ENCODE measurements around the gene STXBP1. TPM values are rescaled to one million over a fixed set of nuclear protein-coding genes. Genes with fewer than 3 reads are reported as not detected.

The STXBP1 gene
- total and polyA plus RNA-seq, 2 experiments from 2014 or later = 48.6 to 50.4 TPM

- TF ChIP-seq ZNF331 (CRISPR knock-in tag; IDR thresholded peaks at IDR 0.05; ENCODE audit: low read depth) = no peak
- 0 out of 2 replicates have a peak, but pooled peaks have one; percentile 3 for TF ChIP-seq ETS1 (IDR thresholded peaks at IDR 0.05)
Measured at GRCh38 chr9:127586537-127586936, 25.5 kb upstream of the STXBP1 start (continued).

- H3K4me1 ChIP-seq (ENCODE audit: insufficient read depth) = no peaks in the 10 kb centered on the region; the same call in 1 of the 2 replicates
- no peak overlapping the region for H3K4me3 ChIP-seq
- ATAC-seq (no peak), DNase-seq (ENCODE audit: low spot score) (no peak)
- Mint-ChIP-seq H3K4me1 (peaks cover 14% of the 10 kb centered on the region), H3K36me3 (ENCODE audit: low read depth) (no peaks in the 10 kb centered on the region), H3K27ac (no peak overlapping the region), H3K27me3 (ENCODE audit: insufficient read depth, low read depth, poor library complexity) (peaks cover 20% of the 10 kb centered on the region), H3K4me3 (no peak overlapping the region), H3K9me3 (no peaks in the 10 kb centered on the region)
- no peaks in the 10 kb centered on the region for H3F3A ChIP-seq (replicated peaks; ENCODE audit: low read depth)
- no peaks in the 10 kb centered on the region for H3K27me3 ChIP-seq (ENCODE audit: insufficient read depth)
- H2AFZ ChIP-seq = no peak overlapping the region
- H4K20me1 ChIP-seq (replicated peaks; ENCODE audit: insufficient read depth) = no peaks in the 10 kb centered on the region
- no peak overlapping the region for H3K27ac ChIP-seq (ENCODE audit: low read depth)
- no peaks in the 10 kb centered on the region for H3K36me3 ChIP-seq (ENCODE audit: insufficient read depth)
- H3K9me2 ChIP-seq (ENCODE audit: insufficient read depth) = no peaks in the 10 kb centered on the region
- H3K79me2 ChIP-seq (replicated peaks; ENCODE audit: insufficient read depth) = no peaks in the 10 kb centered on the region
- H3K4me2 ChIP-seq = no peak overlapping the region
- TF ChIP-seq STAT1 (IDR thresholded peaks at IDR 0.05; ENCODE audit: unreplicated experiment) (no peak), ZNF114 (CRISPR knock-in tag; IDR thresholded peaks at IDR 0.05) (no peak), CREB1 (CRISPR knock-in tag; IDR thresholded peaks at IDR 0.05; ENCODE audit: low read depth) (no peak), JUNB (IDR thresholded peaks at IDR 0.05; ENCODE audit: unreplicated experiment) (no peak), ETS1 (IDR thresholded peaks at IDR 0.05) (no peak), ZNF331 (CRISPR knock-in tag; IDR thresholded peaks at IDR 0.05; ENCODE audit: low read depth) (no peak), ZNF462 (CRISPR knock-in tag; IDR thresholded peaks at IDR 0.05) (no peak), NANOG (IDR thresholded peaks at IDR 0.05; ENCODE audit: borderline replicate concordance) (no peak), CTCF (conservative IDR thresholded peaks at IDR 0.05; ENCODE audit: low read depth in 2 of 2) (no peak), REST (IDR thresholded peaks at IDR 0.05; ENCODE audit: unreplicated experiment) (no peak), EZH2 (IDR thresholded peaks at IDR 0.05; ENCODE audit: low read depth, unreplicated experiment) (no peak)
Measured at GRCh38 chr9:127587966-127588365, 24.1 kb upstream of the STXBP1 start.

All from GM23338 (cell line).